K562 (cell line): ENCODE measurements around the gene RCHY1.

Experiments used
- CTCF ChIP-seq, 3 experiments: IDR thresholded peaks in 2 of 3; conservative IDR thresholded peaks in 1 of 3; 2 replicates each; pipeline ENCODE4 v1.5.1; 2011 to 2012; ENCODE audit warnings: low read length in 3 of 3, mild to moderate bottlenecking in 3 of 3, control low read depth in 2 of 3, improper control_type of control experiment in 1 of 3, inconsistent platforms in 1 of 3, low read depth in 1 of 3, mixed read lengths in 1 of 3, moderate library complexity in 1 of 3; ENCODE audit not compliant: insufficient read depth in 2 of 3
- PHTF2 ChIP-seq: fragments of 250-450 bp; sonication (Bioruptor Pico); IDR thresholded peaks from 2 replicates; pipeline ENCODE4 v1.5.0; 2021; ENCODE audit warnings: mild to moderate bottlenecking
- POLR2A ChIP-seq: fragments of 450-650 bp; conservative IDR thresholded peaks from 2 replicates; pipeline ENCODE4 v1.6.1; 2016
- RREB1 ChIP-seq: fragments of 250-450 bp; sonication (Bioruptor Pico); IDR thresholded peaks from 2 replicates; pipeline ENCODE4 v1.4.0; 2020
- ZBTB7A ChIP-seq: IDR thresholded peaks from 2 replicates; pipeline ENCODE4 v1.6.1; 2011; ENCODE audit warnings: low read depth, mild to moderate bottlenecking, low read length, moderate library complexity, borderline replicate concordance; ENCODE audit not compliant: control insufficient read depth

GRCh38 chr4:75542824-75543223 is 28.6 kb upstream of the RCHY1 start:
- TF ChIP-seq ZBTB7A (no peak), PHTF2 (CRISPR knock-in tag) (no peak), RREB1 (CRISPR knock-in tag) (no peak), CTCF (IDR thresholded peaks at IDR 0.05 in 2 of 3, conservative IDR thresholded peaks at IDR 0.05 in 1 of 3; ENCODE audit: insufficient read depth in 2 of 3, low read depth in 1 of 3, low read length in 3 of 3) (no peak), POLR2A (no peak)
